ENCODE data around the gene SH3TC2. TPM values are rescaled to one million over a fixed set of nuclear protein-coding genes. Genes with fewer than 3 reads are reported as not detected.

SH3TC2 gene
- total RNA-seq, 3 donors from 2014 or later, result 0.48 to 9.4 (median 2.3) TPM

- Histone ChIP-seq H3K4me1 (no peaks in the 10 kb centered on the region), H3K4me3 (no peak overlapping the region), H3K27me3 (no peaks in the 10 kb centered on the region), H3K36me3 (no peaks in the 10 kb centered on the region), H3K9me3 (no peaks in the 10 kb centered on the region), H3K27ac (no peak overlapping the region)
- no peak for TF ChIP-seq POLR2A (IDR thresholded peaks at IDR 0.05)
- TF ChIP-seq, protein P1, sequence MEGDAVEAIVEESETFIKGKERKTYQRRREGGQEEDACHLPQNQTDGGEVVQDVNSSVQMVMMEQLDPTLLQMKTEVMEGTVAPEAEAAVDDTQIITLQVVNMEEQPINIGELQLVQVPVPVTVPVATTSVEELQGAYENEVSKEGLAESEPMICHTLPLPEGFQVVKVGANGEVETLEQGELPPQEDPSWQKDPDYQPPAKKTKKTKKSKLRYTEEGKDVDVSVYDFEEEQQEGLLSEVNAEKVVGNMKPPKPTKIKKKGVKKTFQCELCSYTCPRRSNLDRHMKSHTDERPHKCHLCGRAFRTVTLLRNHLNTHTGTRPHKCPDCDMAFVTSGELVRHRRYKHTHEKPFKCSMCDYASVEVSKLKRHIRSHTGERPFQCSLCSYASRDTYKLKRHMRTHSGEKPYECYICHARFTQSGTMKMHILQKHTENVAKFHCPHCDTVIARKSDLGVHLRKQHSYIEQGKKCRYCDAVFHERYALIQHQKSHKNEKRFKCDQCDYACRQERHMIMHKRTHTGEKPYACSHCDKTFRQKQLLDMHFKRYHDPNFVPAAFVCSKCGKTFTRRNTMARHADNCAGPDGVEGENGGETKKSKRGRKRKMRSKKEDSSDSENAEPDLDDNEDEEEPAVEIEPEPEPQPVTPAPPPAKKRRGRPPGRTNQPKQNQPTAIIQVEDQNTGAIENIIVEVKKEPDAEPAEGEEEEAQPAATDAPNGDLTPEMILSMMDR (IDR thresholded peaks at IDR 0.05), result no peak
- TF ChIP-seq POLR2AphosphoS5 (IDR thresholded peaks at IDR 0.05), result no peak
- no peak for DNase-seq (ENCODE audit: low spot score in 2 of 2)
- intact Hi-C loops (cut with DNase I; ENCODE audit: low total_unique reads), result no loop called here
Measured at GRCh38 chr5:149028161-149028560, 34.7 kb downstream of the SH3TC2 start.

- H3K9me3 ChIP-seq, result no peaks in the 10 kb centered on the region
- TF ChIP-seq, protein P1 (IDR thresholded peaks at IDR 0.05), result no peak
- no peak for TF ChIP-seq POLR2AphosphoS5 (IDR thresholded peaks at IDR 0.05)
- no peak for TF ChIP-seq POLR2A (IDR thresholded peaks at IDR 0.05)
- no peaks in the 10 kb centered on the region for H3K27me3 ChIP-seq
- intact Hi-C loops (cut with DNase I; ENCODE audit: low total_unique reads), result no loop called here
- H3K4me1 ChIP-seq, result no peaks in the 10 kb centered on the region
- no peak overlapping the region for H3K4me3 ChIP-seq
- no peak for DNase-seq (ENCODE audit: low spot score in 2 of 2)
- H3K36me3 ChIP-seq, result no peaks in the 10 kb centered on the region
- no peak overlapping the region for H3K27ac ChIP-seq
Measured at GRCh38 chr5:149027636-149028035, 35.2 kb downstream of the SH3TC2 start.

DNA sequence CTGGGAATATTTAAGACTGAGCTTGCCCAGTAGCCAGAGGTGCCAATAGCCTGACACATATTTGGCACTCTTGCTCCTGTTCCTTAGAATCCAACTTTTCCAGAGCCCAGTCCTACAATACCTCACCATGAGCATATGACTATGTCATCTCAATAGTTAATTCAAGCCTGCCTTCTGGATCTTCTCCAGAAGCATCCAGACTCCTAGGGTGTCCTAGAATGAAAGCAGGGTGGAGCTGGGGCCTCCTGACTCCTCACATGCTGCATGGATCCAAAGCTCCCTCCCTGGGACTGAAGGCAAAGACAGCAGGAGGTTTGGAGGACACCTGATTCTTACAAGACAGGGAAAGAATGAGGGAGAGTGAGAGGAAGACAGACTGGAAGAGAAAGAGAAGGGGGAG is 37.9 kb downstream of the SH3TC2 start:
- intact Hi-C loops (cut with DNase I; ENCODE audit: low total_unique reads), result no loop called here

GRCh38 chr5:149024477-149024876 is 38.4 kb downstream of the SH3TC2 start:
- DNase-seq (ENCODE audit: low spot score in 2 of 2), result no peak
- no peak overlapping the region for H3K4me3 ChIP-seq
- no peak overlapping the region for H3K27ac ChIP-seq
- TF ChIP-seq, protein P1 (IDR thresholded peaks at IDR 0.05), result no peak
- TF ChIP-seq POLR2A (IDR thresholded peaks at IDR 0.05), result no peak
- no peak for TF ChIP-seq POLR2AphosphoS5 (IDR thresholded peaks at IDR 0.05)
- no peaks in the 10 kb centered on the region for H3K4me1 ChIP-seq
- H3K9me3 ChIP-seq, result no peaks in the 10 kb centered on the region
- intact Hi-C loops (cut with DNase I; ENCODE audit: low total_unique reads), result no loop called here
- no peaks in the 10 kb centered on the region for H3K27me3 ChIP-seq
- H3K36me3 ChIP-seq, result no peaks in the 10 kb centered on the region

More for the DNA sequence above, 37.9 kb downstream of the SH3TC2 start:
- no peak overlapping the region for H3K4me3 ChIP-seq
- no peaks in the 10 kb centered on the region for H3K36me3 ChIP-seq
- H3K4me1 ChIP-seq, result no peaks in the 10 kb centered on the region
- no peaks in the 10 kb centered on the region for H3K9me3 ChIP-seq
- TF ChIP-seq, protein P1 (IDR thresholded peaks at IDR 0.05), result no peak
- no peak for TF ChIP-seq POLR2AphosphoS5 (IDR thresholded peaks at IDR 0.05)
- TF ChIP-seq POLR2A (IDR thresholded peaks at IDR 0.05), result no peak
- no peak for DNase-seq (ENCODE audit: low spot score in 2 of 2)
- no peak overlapping the region for H3K27ac ChIP-seq
- no peaks in the 10 kb centered on the region for H3K27me3 ChIP-seq

DNA sequence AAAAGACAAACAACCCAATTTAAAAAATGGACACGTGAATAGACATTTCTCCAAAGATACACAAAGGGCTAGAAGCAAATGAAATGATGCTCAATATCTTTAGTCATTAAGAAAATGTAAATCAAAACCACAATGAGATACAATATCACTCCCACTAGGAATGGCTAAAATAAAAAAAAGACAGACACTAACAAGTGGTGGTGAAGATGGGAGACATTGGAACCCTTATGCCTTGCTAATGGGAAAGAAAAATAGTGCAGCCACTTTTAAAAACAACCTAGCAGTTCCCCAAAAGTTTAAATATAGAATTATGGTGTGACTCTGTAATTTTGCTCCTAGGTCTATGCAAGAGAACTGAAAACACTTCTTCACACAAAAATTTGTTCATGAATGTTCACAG is 40.7 kb downstream of the SH3TC2 start:
- TF ChIP-seq, protein P1 (IDR thresholded peaks at IDR 0.05), result no peak
- TF ChIP-seq POLR2AphosphoS5 (IDR thresholded peaks at IDR 0.05) (no peak), POLR2A (IDR thresholded peaks at IDR 0.05) (no peak)
- Histone ChIP-seq H3K27me3 (no peaks in the 10 kb centered on the region), H3K4me1 (no peaks in the 10 kb centered on the region), H3K36me3 (no peaks in the 10 kb centered on the region), H3K27ac (no peak overlapping the region), H3K9me3 (no peaks in the 10 kb centered on the region), H3K4me3 (no peak overlapping the region)
- DNase-seq (ENCODE audit: low spot score in 2 of 2), result no peak
- intact Hi-C loops (cut with DNase I; ENCODE audit: low total_unique reads), result no loop called here

Data from breast epithelium (tissue), 4 donors.